Natural killer cell (primary cell): Measurements from ENCODE around the gene NUDC. TPM values are rescaled to one million over a fixed set of nuclear protein-coding genes. Genes with fewer than 3 reads are reported as not detected.
A peak's percentile ranks its signal among the peaks of the same experiment; 100 is the strongest.

Experiments
- ATAC-seq, 3 donors: fragments of 150-1000 bp in 2 of 3; fragments of 200-7000 bp in 1 of 3; cut with Tn5 transposase; 1 replicate in 1 of 3; 2 replicates in 2 of 3; pipeline ENCODE4 v1.10.0; 2021; ENCODE audit warnings: mild to moderate bottlenecking in 2 of 3, moderate library complexity in 2 of 3
- DNase-seq, 2 donors: peaks; one replicate each; pipeline versions ENCODE4 v3.0.0 to v3.0.0-alpha.2; 2013 to 2021; ENCODE audit warnings: mixed read lengths in 1 of 2
- H3K27ac ChIP-seq: one replicate; pipeline ENCODE4 v1.5.1; 2013; ENCODE audit warnings: mild to moderate bottlenecking, low read length
- H3K27me3 ChIP-seq: one replicate; pipeline ENCODE4 v1.6.1; 2013; ENCODE audit warnings: low read length; ENCODE audit not compliant: control insufficient read depth, insufficient read depth
- H3K36me3 ChIP-seq: one replicate; pipeline ENCODE4 v1.6.1; 2013; ENCODE audit warnings: low read length; ENCODE audit not compliant: control insufficient read depth, insufficient read depth
- H3K4me1 ChIP-seq: one replicate; pipeline ENCODE4 v1.6.1; 2013; ENCODE audit warnings: low read length; ENCODE audit not compliant: control insufficient read depth, insufficient read depth
- H3K4me3 ChIP-seq: one replicate; pipeline ENCODE4 v1.5.1; 2013; ENCODE audit warnings: low read length
- H3K9me3 ChIP-seq: one replicate; pipeline ENCODE4 v1.6.1; 2013; ENCODE audit warnings: low read length; ENCODE audit not compliant: control insufficient read depth, insufficient read depth
- H3K27ac Mint-ChIP-seq, 2 donors: one replicate each; pipeline ENCODE4 v1.8.0; 2022; ENCODE audit warnings: mild to moderate bottlenecking in 2 of 2, mixed read lengths in 2 of 2, moderate library complexity in 1 of 2
- H3K27me3 Mint-ChIP-seq, 2 donors: one replicate each; pipeline ENCODE4 v1.8.0; 2022; ENCODE audit warnings: low read depth in 2 of 2, mixed read lengths in 2 of 2
- H3K36me3 Mint-ChIP-seq: one replicate; pipeline ENCODE4 v1.8.0; 2022; ENCODE audit warnings: mixed read lengths
- H3K4me1 Mint-ChIP-seq, 2 donors: one replicate each; pipeline ENCODE4 v1.8.0; 2022; ENCODE audit warnings: mixed read lengths in 2 of 2
- H3K4me3 Mint-ChIP-seq: one replicate; pipeline ENCODE4 v1.8.0; 2022; ENCODE audit warnings: mild to moderate bottlenecking, moderate library complexity, mixed read lengths
- H3K9me3 Mint-ChIP-seq, 2 donors: one replicate each; pipeline ENCODE4 v1.8.0; 2022; ENCODE audit warnings: mixed read lengths in 2 of 2
- WGBS: methylation state at CpG from one replicate; pipeline ENCODE4 v1.1.7; 2013; ENCODE audit warnings: missing lambda C conversion rate; ENCODE audit not compliant: insufficient coverage; 5-methylcytosine and 5-hydroxymethylcytosine counted together
- intact Hi-C: fragments of 100-400 bp; cut with micrococcal nuclease; formaldehyde crosslinking; loops from one replicate; pipeline ENCODE4 v1.14.2; 2022
- total RNA-seq, 4 donors: library from RNA; stranded (reverse); fragments of 120-200 nt in 1 of 4; gene quantifications; one replicate each; pipeline versions ENCODE4 v1.2.3 to v1.2.4, GENCODE V29; 2013 to 2022
- TF ChIP-seq, protein P1 (sequence below): fragments of 200-600 bp; IDR thresholded peaks from one replicate; pipeline ENCODE4 v1.8.0; 2022; ENCODE audit warnings: antibody characterized with exemption

The NUDC gene
- total RNA-seq, 3 donors from 2014 or later (not counting 1 experiment from before 2014, with no cell fraction given) = 43.6 to 46.6 (median 43.7) TPM

DNA sequence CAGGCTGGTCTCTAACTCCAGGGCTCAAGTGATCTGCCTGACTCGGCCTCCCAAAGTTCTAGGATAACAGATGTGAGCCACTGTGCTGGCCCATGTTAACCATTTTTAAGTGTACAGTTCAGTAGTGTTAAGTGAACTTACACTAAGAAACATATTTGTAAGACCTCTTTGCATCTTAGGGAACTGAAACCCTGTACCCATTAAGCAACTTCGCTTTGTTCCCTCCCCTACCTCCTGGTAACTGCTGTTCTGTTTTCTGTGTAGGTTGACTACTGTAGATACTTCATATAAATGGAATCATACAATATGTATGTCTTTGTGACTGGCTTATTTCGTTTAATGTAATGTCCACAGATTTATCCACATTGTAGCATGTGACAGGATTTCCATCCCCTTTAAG is 11.0 kb downstream of the NUDC start:
- Mint-ChIP-seq H3K27ac (peak overlapping the region in 1 of 2 donors; percentile 36), H3K9me3 (no peaks in the 10 kb centered on the region), H3K27me3 (no peaks in the 10 kb centered on the region), H3K36me3 (no peaks in the 10 kb centered on the region), H3K4me3 (no peak overlapping the region), H3K4me1 (peaks cover 4 to 7% of the 10 kb centered on the region in 2 donors)
- no peak for ATAC-seq
- Histone ChIP-seq H3K9me3 (no peaks in the 10 kb centered on the region), H3K4me3 (no peak overlapping the region), H3K36me3 (peaks cover 31% of the 10 kb centered on the region), H3K27ac (no peak overlapping the region), H3K4me1 (no peaks in the 10 kb centered on the region), H3K27me3 (no peaks in the 10 kb centered on the region)
- DNase-seq = no peak
- TF ChIP-seq, protein P1, sequence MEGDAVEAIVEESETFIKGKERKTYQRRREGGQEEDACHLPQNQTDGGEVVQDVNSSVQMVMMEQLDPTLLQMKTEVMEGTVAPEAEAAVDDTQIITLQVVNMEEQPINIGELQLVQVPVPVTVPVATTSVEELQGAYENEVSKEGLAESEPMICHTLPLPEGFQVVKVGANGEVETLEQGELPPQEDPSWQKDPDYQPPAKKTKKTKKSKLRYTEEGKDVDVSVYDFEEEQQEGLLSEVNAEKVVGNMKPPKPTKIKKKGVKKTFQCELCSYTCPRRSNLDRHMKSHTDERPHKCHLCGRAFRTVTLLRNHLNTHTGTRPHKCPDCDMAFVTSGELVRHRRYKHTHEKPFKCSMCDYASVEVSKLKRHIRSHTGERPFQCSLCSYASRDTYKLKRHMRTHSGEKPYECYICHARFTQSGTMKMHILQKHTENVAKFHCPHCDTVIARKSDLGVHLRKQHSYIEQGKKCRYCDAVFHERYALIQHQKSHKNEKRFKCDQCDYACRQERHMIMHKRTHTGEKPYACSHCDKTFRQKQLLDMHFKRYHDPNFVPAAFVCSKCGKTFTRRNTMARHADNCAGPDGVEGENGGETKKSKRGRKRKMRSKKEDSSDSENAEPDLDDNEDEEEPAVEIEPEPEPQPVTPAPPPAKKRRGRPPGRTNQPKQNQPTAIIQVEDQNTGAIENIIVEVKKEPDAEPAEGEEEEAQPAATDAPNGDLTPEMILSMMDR = no peak
- intact Hi-C loops = no loop called here
- 100% methylated on average over 1 of the region's 3 CpGs for WGBS

DNA sequence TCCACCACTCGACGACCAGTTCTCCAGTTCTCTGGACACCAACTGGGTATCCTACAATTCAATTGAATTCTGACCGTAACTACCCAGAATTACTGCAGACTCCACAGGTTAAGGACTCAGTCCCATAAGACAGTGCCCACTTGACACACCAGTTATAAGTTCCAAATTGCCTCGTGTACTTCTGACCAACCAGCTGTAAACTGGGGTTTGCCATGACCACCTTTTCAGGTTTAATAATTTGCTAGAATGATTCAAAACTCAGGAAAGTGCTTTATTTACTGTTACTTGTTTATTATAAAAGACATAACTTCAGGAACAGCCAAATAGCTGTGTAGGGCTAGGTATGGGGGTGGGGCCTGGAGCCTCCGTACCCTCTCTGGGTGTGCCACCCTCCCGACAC is 15.3 kb downstream of the NUDC start:
- Mint-ChIP-seq H3K27me3 (no peaks in the 10 kb centered on the region), H3K36me3 (no peaks in the 10 kb centered on the region)
- intact Hi-C loops = no loop called here

DNA sequence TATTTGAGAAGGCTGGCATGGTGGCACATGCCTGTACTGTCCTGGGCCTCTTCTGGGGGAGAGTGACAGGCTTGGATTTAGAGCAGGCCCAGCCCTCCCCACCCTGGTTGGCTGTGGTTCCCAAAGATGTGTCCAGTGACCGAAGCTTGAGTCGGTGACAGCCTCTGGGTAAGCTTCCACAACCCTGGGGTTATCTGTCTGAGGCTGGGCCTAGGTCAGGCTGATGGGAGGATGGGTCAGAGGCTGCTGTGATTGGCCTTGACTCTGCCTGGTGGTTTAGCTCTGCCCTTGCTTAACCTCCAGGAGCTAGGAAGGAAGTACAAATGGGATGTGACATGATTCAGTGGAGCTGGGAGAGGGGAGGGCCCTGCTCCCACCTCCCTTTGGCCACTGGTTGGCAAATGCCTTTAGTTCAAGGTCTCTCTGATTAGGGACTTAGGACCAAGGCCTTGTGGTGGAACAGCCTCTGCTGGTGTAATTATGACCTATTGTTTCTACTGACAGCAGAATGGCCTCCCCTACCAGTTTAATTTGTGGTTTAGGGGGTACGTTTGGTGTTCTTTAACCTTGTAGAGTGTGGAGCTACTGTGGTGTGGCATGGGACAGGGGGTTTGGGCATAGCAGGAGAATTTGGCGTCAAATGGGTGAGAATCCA is 16.6 kb downstream of the NUDC start:
- no peak overlapping the region for H3K4me3 Mint-ChIP-seq
- no peaks in the 10 kb centered on the region for H3K9me3 ChIP-seq
- 92% methylated on average over 4 of the region's 4 CpGs for WGBS
- DNase-seq (no peak), ATAC-seq (no peak)
- no peaks in the 10 kb centered on the region for H3K27me3 Mint-ChIP-seq
- no peaks in the 10 kb centered on the region for H3K4me1 ChIP-seq
- TF ChIP-seq, protein P1 = no peak
- H3K9me3 Mint-ChIP-seq = no peaks in the 10 kb centered on the region
- intact Hi-C loops = no loop called here
- peaks cover 32% of the 10 kb centered on the region for H3K36me3 ChIP-seq
- H3K27ac ChIP-seq = no peak overlapping the region
- no peaks in the 10 kb centered on the region for H3K27me3 ChIP-seq
- H3K27ac Mint-ChIP-seq = no peak overlapping the region
- H3K4me1 Mint-ChIP-seq = peaks cover 6 to 7% of the 10 kb centered on the region in 2 donors
- no peaks in the 10 kb centered on the region for H3K36me3 Mint-ChIP-seq
- H3K4me3 ChIP-seq = no peak overlapping the region

More for the DNA sequence above, 15.3 kb downstream of the NUDC start:
- DNase-seq = no peak
- peaks cover 22% of the 10 kb centered on the region for H3K36me3 ChIP-seq
- H3K9me3 ChIP-seq = no peaks in the 10 kb centered on the region
- Mint-ChIP-seq H3K9me3 (no peaks in the 10 kb centered on the region), H3K27ac (no peak overlapping the region), H3K4me1 (peaks cover 6 to 12% of the 10 kb centered on the region in 2 donors), H3K4me3 (no peak overlapping the region)
- H3K4me3 ChIP-seq = no peak overlapping the region
- H3K4me1 ChIP-seq = no peaks in the 10 kb centered on the region
- no peaks in the 10 kb centered on the region for H3K27me3 ChIP-seq
- no peak overlapping the region for H3K27ac ChIP-seq
- WGBS = 82% methylated on average over 4 of the region's 6 CpGs
- TF ChIP-seq, protein P1 = no peak
- ATAC-seq = no peak

DNA sequence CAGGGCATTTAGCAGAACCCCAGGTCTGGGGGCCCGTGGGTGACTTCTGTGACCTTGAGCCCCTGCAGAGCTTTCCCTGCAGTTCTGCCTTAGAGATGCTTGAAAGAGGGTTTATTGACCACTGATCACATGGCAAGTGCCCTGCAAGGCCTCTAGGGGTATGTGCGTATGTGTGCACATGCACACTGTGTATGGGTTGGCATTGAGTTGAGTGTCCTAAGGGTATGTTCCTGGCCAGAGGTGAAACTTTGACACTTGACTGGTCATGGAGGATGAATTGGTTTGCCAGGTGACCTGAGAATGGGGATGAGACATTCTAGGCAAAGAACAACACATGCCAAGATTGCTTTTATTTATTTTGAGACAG is 17.1 kb downstream of the NUDC start:
- 95% methylated on average over 2 of the region's 2 CpGs for WGBS

More for the DNA sequence above, 17.1 kb downstream of the NUDC start:
- Histone ChIP-seq H3K27ac (no peak overlapping the region), H3K9me3 (no peaks in the 10 kb centered on the region), H3K36me3 (peaks cover 37% of the 10 kb centered on the region), H3K4me3 (no peak overlapping the region), H3K4me1 (no peaks in the 10 kb centered on the region), H3K27me3 (no peaks in the 10 kb centered on the region)
- peaks cover 6 to 7% of the 10 kb centered on the region in 2 donors for H3K4me1 Mint-ChIP-seq
- H3K27me3 Mint-ChIP-seq = no peaks in the 10 kb centered on the region
- no peak overlapping the region for H3K4me3 Mint-ChIP-seq
- no peak overlapping the region for H3K27ac Mint-ChIP-seq
- TF ChIP-seq, protein P1 = no peak
- intact Hi-C loops = no loop called here
- DNase-seq (no peak), ATAC-seq (no peak)
- no peaks in the 10 kb centered on the region for H3K9me3 Mint-ChIP-seq
- no peaks in the 10 kb centered on the region for H3K36me3 Mint-ChIP-seq
